K562 treated with DMSO at 1 percent for 12 hours (cell line): ENCODE data around the gene ATL1. TPM values are rescaled to one million over a fixed set of nuclear protein-coding genes. Genes with fewer than 3 reads are reported as not detected.

Experiments
- total RNA-seq: library from RNA; unstranded; fragments of 300-600 nt; gene quantifications from 2 replicates; pipeline ENCODE4 v1.2.3, GENCODE V29; 2022; ENCODE audit not compliant: insufficient read depth

Gene ATL1
- 0.39 and 0.88 TPM in 2 replicates for total RNA-seq

GRCh38 chr14:50559990-50560930 is at the start of gene ATL1:
Gene ATL1 (plus strand): TSS chr14:50560145. CDS start chr14:50560266, 121 bp downstream.

GRCh38 chr14:50532502-50533240 is 27.3 kb upstream of the ATL1 start, which contains the start of gene MAP4K5:
Gene MAP4K5 (minus strand): TSS chr14:50532569. CDS start chr14:50532049, 520 bp downstream.

GRCh38 chr14:50667996-50668825 is 108.3 kb downstream of the ATL1 start, which contains the start of gene SAV1:
Gene SAV1 (minus strand): TSS chr14:50668306. CDS start chr14:50667967, 339 bp downstream.

Other genes with a start within 250 kb of the ATL1 start
- gene L2HGDH, start 247.9 kb upstream of the ATL1 start, total RNA-seq: 5.1 and 8.7 TPM in 2 replicates
- gene DMAC2L, start 247.8 kb upstream of the ATL1 start, total RNA-seq: 3.2 and 5.8 TPM in 2 replicates
- gene CDKL1, start 163.3 kb upstream of the ATL1 start, total RNA-seq: 0.88 and 1.2 TPM in 2 replicates
- gene MAP4K5, start 27.6 kb upstream of the ATL1 start, total RNA-seq: 6.7 and 10.1 TPM in 2 replicates
- gene SAV1, start 108.2 kb downstream of the ATL1 start, total RNA-seq: 8.6 and 22.5 TPM in 2 replicates